ENCODE results near the gene KIFAP3.

DNA sequence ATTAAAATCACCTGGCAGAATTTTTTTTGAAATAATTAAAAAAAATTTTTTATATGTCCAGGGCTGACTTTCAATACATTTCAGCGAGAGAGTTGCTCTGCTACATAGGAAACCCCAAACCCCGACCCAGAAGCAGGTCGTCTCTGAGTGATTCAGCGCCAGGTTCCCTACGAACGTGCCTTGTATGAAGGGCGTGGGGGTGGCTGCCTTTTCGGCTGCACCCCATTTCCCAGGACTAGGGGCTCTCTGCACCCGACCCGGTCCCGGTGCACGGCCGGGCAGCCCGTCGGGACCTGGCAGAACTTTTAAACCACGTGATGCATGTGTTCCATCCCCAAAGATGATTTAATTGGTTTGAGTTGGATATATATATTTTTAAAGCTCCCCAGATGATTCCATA, 165.0 kb downstream of the KIFAP3 start:
- TF ChIP-seq, protein P1, sequence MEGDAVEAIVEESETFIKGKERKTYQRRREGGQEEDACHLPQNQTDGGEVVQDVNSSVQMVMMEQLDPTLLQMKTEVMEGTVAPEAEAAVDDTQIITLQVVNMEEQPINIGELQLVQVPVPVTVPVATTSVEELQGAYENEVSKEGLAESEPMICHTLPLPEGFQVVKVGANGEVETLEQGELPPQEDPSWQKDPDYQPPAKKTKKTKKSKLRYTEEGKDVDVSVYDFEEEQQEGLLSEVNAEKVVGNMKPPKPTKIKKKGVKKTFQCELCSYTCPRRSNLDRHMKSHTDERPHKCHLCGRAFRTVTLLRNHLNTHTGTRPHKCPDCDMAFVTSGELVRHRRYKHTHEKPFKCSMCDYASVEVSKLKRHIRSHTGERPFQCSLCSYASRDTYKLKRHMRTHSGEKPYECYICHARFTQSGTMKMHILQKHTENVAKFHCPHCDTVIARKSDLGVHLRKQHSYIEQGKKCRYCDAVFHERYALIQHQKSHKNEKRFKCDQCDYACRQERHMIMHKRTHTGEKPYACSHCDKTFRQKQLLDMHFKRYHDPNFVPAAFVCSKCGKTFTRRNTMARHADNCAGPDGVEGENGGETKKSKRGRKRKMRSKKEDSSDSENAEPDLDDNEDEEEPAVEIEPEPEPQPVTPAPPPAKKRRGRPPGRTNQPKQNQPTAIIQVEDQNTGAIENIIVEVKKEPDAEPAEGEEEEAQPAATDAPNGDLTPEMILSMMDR (IDR thresholded peaks at IDR 0.05): no peak
- TF ChIP-seq POLR2A (IDR thresholded peaks at IDR 0.05): no peak

All from adrenal gland (tissue), 5 donors.